Fibroblast of pulmonary artery (primary cell): ENCODE results near the gene ZNF862.

Experiments
- DNase-seq: peaks from one replicate; pipeline ENCODE4 v3.0.0-alpha.2; 2010; ENCODE audit warnings: low read depth
- H3K4me3 ChIP-seq: replicated peaks from 2 replicates; pipeline ENCODE4 v1.5.1; 2011; ENCODE audit warnings: low read depth, mild to moderate bottlenecking, control low read depth, low read length, moderate library complexity
- CTCF ChIP-seq: IDR thresholded peaks from 2 replicates; pipeline ENCODE4 v1.5.1; 2011; ENCODE audit warnings: mild to moderate bottlenecking, control low read depth, low read length, inconsistent platforms; ENCODE audit errors: missing control alignments

The ZNF862 gene

DNA sequence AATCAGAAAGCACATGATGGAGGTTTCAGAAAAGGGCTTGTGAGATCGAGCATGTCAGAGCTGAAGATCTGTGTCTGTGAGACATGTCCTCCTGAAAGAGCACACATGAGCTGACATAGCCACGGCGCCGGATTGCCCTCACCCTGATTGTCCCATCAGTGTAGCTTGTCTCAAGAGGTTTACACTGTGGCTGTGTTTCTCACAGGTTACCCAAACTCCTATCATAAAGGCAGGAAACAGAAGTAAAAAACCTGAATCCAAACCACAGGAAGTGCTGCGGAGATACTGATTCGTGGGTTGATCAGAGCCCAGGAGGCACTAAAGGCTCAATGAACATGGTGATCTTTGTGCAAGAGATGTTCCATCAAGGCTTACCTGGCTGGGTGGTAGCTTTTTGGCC, 31.7 kb downstream of the ZNF862 start:
- no peak overlapping the region for H3K4me3 ChIP-seq
- DNase-seq = no peak
- no peak for TF ChIP-seq CTCF

DNA sequence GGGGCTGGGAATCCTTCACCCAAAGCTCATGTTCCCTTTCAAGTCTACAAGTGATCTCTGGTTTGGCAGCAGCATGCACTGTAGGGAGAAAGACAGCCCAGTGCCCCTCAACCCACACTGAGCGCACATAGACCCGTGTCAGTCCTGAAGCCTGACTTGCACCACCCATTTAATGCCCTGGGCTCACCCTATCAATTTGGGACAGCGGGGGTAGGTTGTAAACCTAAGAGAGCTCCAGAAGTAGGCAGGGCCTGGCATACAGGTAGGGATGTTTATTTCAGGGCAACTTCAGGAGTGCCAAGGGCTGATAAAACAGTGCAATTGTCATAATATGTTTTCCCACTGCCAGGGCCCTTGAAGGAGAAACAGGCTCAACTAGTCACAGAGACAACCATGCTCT, 32.1 kb downstream of the ZNF862 start:
- DNase-seq = no peak
- no peak overlapping the region for H3K4me3 ChIP-seq
- TF ChIP-seq CTCF = no peak

- no peak for DNase-seq
- TF ChIP-seq CTCF = no peak
Observed at GRCh38 chr7:149870701-149871483, 32.7 kb downstream of the ZNF862 start.

DNA sequence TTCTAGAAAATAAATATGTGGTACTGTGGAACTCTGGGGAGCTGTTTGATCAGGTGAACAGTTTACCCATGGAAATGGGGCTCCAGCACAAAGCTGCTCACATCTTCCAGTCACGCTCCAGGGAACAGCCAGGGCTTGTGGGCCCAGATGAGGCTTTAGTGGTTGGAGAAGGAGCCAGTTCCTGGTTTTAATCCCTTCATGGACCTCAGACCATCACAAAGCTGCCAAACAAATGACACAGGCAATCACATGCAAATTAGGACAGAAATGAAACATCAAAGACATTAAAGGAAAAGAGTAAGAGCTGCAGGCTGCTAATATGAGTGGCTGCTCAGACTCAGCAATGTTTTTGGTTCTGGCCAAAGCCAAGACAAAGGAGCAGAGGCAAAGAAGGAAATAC, 33.4 kb downstream of the ZNF862 start:
- DNase-seq = no peak
- no peak for TF ChIP-seq CTCF
- H3K4me3 ChIP-seq = no peak overlapping the region

More at GRCh38 chr7:149870701-149871483, 32.7 kb downstream of the ZNF862 start:
- no peak overlapping the region for H3K4me3 ChIP-seq

GRCh38 chr7:149872419-149873073, 34.4 kb downstream of the ZNF862 start:
- peak; percentile 76 for DNase-seq

DNA sequence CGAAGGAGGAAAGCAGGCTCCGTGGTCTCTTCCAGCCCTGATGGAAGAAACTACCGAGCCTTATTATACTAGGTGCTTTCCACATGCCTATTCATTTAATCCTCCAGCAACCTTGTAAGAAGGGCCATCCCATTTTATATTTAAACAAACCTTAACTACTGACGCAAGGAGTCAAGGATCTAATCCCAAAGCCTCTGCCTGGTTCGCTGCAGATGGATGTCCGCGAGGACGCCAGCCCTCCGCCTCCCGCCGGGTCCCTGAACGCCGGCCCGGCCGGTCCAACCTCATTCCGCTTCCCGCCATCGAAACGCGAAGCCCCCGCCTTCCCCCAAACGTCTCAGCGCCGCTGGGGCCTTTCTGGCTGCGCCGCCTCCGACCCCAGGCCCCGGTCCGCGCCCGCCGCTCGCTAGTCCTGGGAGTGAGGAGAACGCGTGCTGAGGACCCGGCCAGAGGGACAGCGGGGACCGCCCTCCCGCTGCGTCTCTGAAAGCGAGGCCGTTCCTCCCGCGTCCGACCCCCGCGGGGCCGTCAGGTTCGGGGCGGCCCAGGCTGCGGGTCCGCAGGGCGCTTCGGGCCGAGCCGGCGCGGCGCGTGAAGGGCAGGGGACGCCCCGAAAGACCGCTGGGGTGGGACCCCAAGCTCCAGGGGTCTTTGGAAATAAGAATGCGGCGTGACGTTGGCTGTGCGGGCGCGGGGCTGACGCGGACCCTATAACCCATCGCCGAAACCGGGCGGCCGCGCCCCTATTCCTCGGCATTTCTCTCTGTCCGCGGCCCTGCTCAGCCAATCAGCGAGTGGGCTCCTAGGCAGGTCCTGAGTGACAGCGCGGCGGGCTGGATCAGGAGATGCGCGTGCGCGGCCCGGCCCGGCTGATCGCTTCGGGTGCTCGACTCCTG, 35.1 kb downstream of the ZNF862 start, which contains the start of gene ATP6V0E2:
Gene ATP6V0E2 (plus strand): TSS at position 896 of the 896 bp plus-strand sequence. CDS start 97 bp downstream, outside the sequence.
- DNase-seq = peak; percentile 91
- no peak for TF ChIP-seq CTCF
- H3K4me3 ChIP-seq = peak within 1 kb of the TSS; percentile 70

More at GRCh38 chr7:149872419-149873073, 34.4 kb downstream of the ZNF862 start:
- peak overlapping the region; percentile 70 for H3K4me3 ChIP-seq
- TF ChIP-seq CTCF = peak; percentile 12
